ENCODE results near the gene SRP68. TPM values are rescaled to one million over a fixed set of nuclear protein-coding genes. Genes with fewer than 3 reads are reported as not detected.

The SRP68 gene
- polyA plus RNA-seq, 3 donors = 27.4 to 47.1 (median 42.1) TPM

DNA sequence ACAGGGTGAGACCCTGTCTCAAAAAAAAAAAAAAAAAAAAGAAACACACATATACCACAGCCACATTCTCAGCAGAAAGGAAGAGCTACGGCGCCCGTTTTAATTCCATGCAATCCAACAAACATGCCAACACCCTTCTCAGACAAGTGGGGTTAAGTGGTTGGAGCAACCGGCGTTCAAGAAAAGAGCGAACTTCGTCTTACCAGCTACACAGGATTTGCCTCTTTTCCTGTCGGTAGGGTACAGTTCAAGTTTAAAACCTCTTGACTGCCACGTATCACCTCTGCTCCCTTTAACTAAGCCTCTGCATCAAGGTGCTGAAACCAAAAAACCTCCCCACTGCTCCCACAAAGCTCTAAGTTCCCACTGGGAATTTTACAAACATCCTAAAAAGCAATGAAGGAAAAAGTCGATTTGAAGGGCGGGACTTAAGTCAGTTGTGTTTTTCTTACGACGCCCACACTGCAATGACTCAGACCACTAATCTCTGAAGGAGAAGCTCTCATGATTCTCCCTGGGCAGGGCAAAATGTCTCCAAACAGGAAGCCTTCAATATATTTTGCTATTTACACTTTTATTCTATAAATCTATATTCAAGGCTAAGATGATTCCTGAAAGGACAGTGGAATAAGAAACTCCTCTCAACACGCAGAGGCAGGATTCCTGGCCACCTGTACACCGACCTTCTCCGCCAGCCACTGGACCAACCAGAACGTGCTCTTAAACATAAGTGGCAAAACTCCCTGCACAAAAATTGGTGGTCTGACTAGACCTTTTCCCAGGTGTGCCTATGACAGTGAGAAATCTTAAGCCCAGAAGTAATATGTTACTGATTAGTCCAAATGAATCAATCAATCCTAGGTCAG, 18.8 kb downstream of the SRP68 start:
- Histone ChIP-seq H3K4me2 (replicated peaks; ENCODE audit: extremely low read depth, low read length, poor library complexity, severe bottlenecking) (no peak overlapping the region), H3K27ac (ENCODE audit: low read depth in 1 of 2, low read length in 2 of 2) (no peak overlapping the region), H2AFZ (ENCODE audit: insufficient read depth, low read depth, low read length, poor library complexity, severe bottlenecking) (no peak overlapping the region), H3K36me3 (replicated peaks in 1 of 2; ENCODE audit: control insufficient read depth in 1 of 2, insufficient read depth in 2 of 2, low read length in 2 of 2) (peaks cover 70 to 97% of the 10 kb centered on the region in 2 donors), H3K9me3 (replicated peaks in 1 of 2; ENCODE audit: control insufficient read depth in 1 of 2, insufficient read depth in 1 of 2, low read length in 2 of 2) (no peaks in the 10 kb centered on the region), H3K4me1 (ENCODE audit: control insufficient read depth in 1 of 2, insufficient read depth in 2 of 2, low read length in 2 of 2) (peaks cover 19 to 20% of the 10 kb centered on the region in 2 donors), H4K20me1 (ENCODE audit: insufficient read depth, low read length) (peaks cover 45% of the 10 kb centered on the region), H3K27me3 (ENCODE audit: control insufficient read depth in 2 of 2, insufficient read depth in 2 of 2, low read length in 2 of 2) (no peaks in the 10 kb centered on the region), H3K4me3 (replicated peaks in 1 of 3; ENCODE audit: low read depth in 2 of 3, low read length in 3 of 3) (no peak overlapping the region), H3K79me2 (ENCODE audit: insufficient read depth, low read length) (peaks cover 9% of the 10 kb centered on the region), H3K9ac (ENCODE audit: insufficient read depth, low read length, poor library complexity, severe bottlenecking) (no peak overlapping the region)
- no peak overlapping the region for H3K27ac Mint-ChIP-seq
- no peaks in the 10 kb centered on the region for H3K27me3 Mint-ChIP-seq (ENCODE audit: low read depth in 3 of 3)
- H3K4me3 Mint-ChIP-seq = no peak overlapping the region
- no peak for DNase-seq
- TF ChIP-seq CTCF (IDR thresholded peaks at IDR 0.05) = no peak
- intact Hi-C loops (cut with micrococcal nuclease) = no loop called here
- peaks cover 20% of the 10 kb centered on the region for H3K4me1 Mint-ChIP-seq
- 100% methylated on average over 7 of the region's 17 CpGs for WGBS (ENCODE audit: insufficient coverage)
- H3K36me3 Mint-ChIP-seq = peaks cover 74 to 96% of the 10 kb centered on the region in 2 donors
- H3K9me3 Mint-ChIP-seq = no peaks in the 10 kb centered on the region

DNA sequence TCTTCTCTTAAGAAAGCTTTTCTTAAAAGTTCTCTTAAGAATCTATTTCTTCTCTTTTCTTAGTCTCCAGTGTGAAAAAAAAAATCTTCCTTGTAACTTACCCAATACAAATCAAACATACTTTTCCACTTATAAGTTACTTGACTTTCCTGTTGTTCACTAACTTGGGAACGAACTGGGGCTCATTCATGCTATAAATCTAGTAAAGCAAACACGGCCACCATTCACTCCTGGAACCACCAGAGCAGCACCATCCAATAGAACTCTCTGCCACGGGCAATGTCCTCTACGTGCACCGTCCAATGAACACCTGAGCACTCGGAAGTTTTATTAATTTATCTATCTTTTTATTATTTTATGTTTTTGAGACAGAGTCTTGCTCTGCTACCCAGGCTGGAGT, 20.8 kb downstream of the SRP68 start:
- H3K27ac Mint-ChIP-seq = no peak overlapping the region
- Histone ChIP-seq H3K27ac (ENCODE audit: low read depth in 1 of 2, low read length in 2 of 2) (no peak overlapping the region), H3K27me3 (ENCODE audit: control insufficient read depth in 2 of 2, insufficient read depth in 2 of 2, low read length in 2 of 2) (no peaks in the 10 kb centered on the region), H3K4me2 (replicated peaks; ENCODE audit: extremely low read depth, low read length, poor library complexity, severe bottlenecking) (no peak overlapping the region), H3K79me2 (ENCODE audit: insufficient read depth, low read length) (peaks cover 9% of the 10 kb centered on the region), H3K4me1 (ENCODE audit: control insufficient read depth in 1 of 2, insufficient read depth in 2 of 2, low read length in 2 of 2) (peaks cover 27 to 28% of the 10 kb centered on the region in 2 donors), H3K9ac (ENCODE audit: insufficient read depth, low read length, poor library complexity, severe bottlenecking) (no peak overlapping the region), H3K9me3 (replicated peaks in 1 of 2; ENCODE audit: control insufficient read depth in 1 of 2, insufficient read depth in 1 of 2, low read length in 2 of 2) (no peaks in the 10 kb centered on the region), H4K20me1 (ENCODE audit: insufficient read depth, low read length) (peaks cover 50% of the 10 kb centered on the region), H3K4me3 (replicated peaks in 1 of 3; ENCODE audit: low read depth in 2 of 3, low read length in 3 of 3) (no peak overlapping the region), H2AFZ (ENCODE audit: insufficient read depth, low read depth, low read length, poor library complexity, severe bottlenecking) (no peak overlapping the region), H3K36me3 (replicated peaks in 1 of 2; ENCODE audit: control insufficient read depth in 1 of 2, insufficient read depth in 2 of 2, low read length in 2 of 2) (peaks cover 63 to 96% of the 10 kb centered on the region in 2 donors)
- H3K4me1 Mint-ChIP-seq = peaks cover 28% of the 10 kb centered on the region
- whole genome bisulfite sequencing (ENCODE audit: insufficient coverage) = 86% methylated on average over 2 of the region's 6 CpGs
- H3K4me3 Mint-ChIP-seq = no peak overlapping the region
- TF ChIP-seq CTCF (IDR thresholded peaks at IDR 0.05) = no peak
- no peaks in the 10 kb centered on the region for H3K27me3 Mint-ChIP-seq (ENCODE audit: low read depth in 3 of 3)
- H3K9me3 Mint-ChIP-seq = peaks cover 0 to 4% (median 0%) of the 10 kb centered on the region in 7 donors
- peaks cover 66 to 95% of the 10 kb centered on the region in 2 donors for H3K36me3 Mint-ChIP-seq
- no peak for DNase-seq
- intact Hi-C loops (cut with micrococcal nuclease) = no loop called here
